ENCODE measurements around the gene RNF224. TPM values are rescaled to one million over a fixed set of nuclear protein-coding genes. Genes with fewer than 3 reads are reported as not detected.

The RNF224 gene
- polyA plus RNA-seq, 1 of the 3 experiments (the other 2 are of a cell fraction), result 0.03 TPM

DNA sequence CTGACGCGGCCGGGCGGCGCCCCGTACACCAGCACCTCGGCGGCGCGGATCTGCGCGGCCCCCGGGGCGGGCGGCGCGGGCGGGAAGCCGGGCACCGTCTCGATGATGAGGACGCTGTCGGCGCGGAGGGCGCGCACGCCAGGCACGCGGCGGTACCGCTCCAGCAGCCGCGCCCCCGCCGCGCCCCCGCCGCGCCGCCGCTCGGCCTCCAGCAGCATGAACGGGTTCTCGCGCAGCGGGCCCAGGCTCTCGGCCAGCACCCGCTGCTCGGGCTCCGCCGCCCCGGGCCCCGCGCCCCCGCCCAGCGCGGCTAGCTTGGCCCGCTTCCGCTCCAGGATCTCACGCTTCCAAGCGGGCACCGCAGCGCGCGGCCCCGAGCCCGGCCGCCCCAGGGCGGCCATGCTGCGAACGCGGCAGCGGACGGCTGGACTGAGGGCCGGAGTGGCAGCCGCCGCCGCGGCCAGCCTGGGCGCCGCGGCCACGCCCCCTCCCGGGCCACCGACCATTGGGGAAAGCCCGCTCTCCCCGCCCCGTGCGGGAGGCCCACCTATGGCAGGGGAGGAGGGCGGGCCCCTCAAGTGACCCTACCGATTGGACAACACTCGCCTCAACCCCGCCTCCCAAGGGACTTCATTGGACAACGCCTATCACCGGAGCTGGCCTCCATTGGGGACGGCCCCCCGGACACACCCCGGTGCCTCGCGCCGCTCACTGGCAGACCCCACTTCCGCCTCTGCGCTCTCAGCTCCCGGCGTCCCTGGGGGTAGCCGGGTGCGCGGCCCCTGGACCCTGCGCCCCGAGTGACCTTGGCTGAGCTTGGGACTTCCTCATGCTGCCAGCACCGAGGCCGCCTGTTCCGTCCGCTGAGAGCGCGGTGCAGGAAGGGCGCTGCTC is 26.7 kb upstream of the RNF224 start, which contains the start of gene TPRN:
Gene TPRN (minus strand): TSS at position 431 of the 894 bp plus-strand sequence. CDS start 30 bp downstream, at position 401.
- ChIA-PET CTCF (interaction anchor here (0.9 to 1.4 kb wide), 5 partner anchors 22 to 171 kb away, joined by 3 to 6 read pairs (median 3); partner anchors contain the start of genes NRARP and UAP1L1), POLR2A (interaction anchor here (0.6 to 1.4 kb wide), 7 partner anchors 8 to 222 kb away, joined by 3 to 9 read pairs (median 5); partner anchors contain the start of gene SSNA1)
- Histone ChIP-seq H4K20me1 (ENCODE audit: insufficient read depth) (peaks cover 33% of the 10 kb centered on the region), H2AFZ (ENCODE audit: low read depth) (peak within 1 kb of the TSS; percentile 83; the same call in 1 of the 2 replicates), H3F3A (replicated peaks; ENCODE audit: insufficient read depth) (peaks cover 14% of the 10 kb centered on the region), H3K9me3 (no peaks in the 10 kb centered on the region), H3K4me1 (ENCODE audit: control insufficient read depth in 1 of 2, insufficient read depth in 2 of 2, low read depth in 1 of 2, low read length in 1 of 2) (peaks cover 15 to 45% of the 10 kb centered on the region in 2 experiments; a peak in 3 of 4 replicates), H3K9me2 (no peaks in the 10 kb centered on the region), H3K4me3 (ENCODE audit: low read depth in 2 of 2, low read length in 1 of 2) (peak within 1 kb of the TSS; percentile 70 to 83), H3K4me2 (peak within 1 kb of the TSS; percentile 99), H3K79me2 (ENCODE audit: insufficient read depth) (peaks cover 80% of the 10 kb centered on the region), H3K36me3 (replicated peaks in 1 of 2; ENCODE audit: control insufficient read depth in 1 of 2, insufficient read depth in 2 of 2, low read length in 1 of 2) (no peaks in the 10 kb centered on the region), H3K27ac (ENCODE audit: low read depth in 2 of 2, low read length in 1 of 2) (peak within 1 kb of the TSS; percentile 46 to 87; a peak in 3 of 4 replicates), H3K9ac (peak within 1 kb of the TSS; percentile 66; the same call in 1 of the 2 replicates), H3K27me3 (ENCODE audit: insufficient read depth) (no peaks in the 10 kb centered on the region)
- WGBS (ENCODE audit: low lambda C conversion rate), result 0% methylated on average over 15 of the region's 118 CpGs
- peak; percentile 100 for DNase-seq
- peak; percentile 80 for TF ChIP-seq CHD2 (IDR thresholded peaks at IDR 0.05; ENCODE audit: low read length, partially characterized antibody)
- peak; percentile 96 for TF ChIP-seq ELF1 (IDR thresholded peaks at IDR 0.05)
- TF ChIP-seq JUND (IDR thresholded peaks at IDR 0.05), result no peak
- peak; percentile 75 for TF ChIP-seq POLR2AphosphoS5 (IDR thresholded peaks at IDR 0.05; ENCODE audit: low read depth, low read length)
- peak; percentile 60; the same call in 1 of the 2 replicates for TF ChIP-seq YY1 (IDR thresholded peaks at IDR 0.05; ENCODE audit: low read depth)
- TF ChIP-seq, protein P1, sequence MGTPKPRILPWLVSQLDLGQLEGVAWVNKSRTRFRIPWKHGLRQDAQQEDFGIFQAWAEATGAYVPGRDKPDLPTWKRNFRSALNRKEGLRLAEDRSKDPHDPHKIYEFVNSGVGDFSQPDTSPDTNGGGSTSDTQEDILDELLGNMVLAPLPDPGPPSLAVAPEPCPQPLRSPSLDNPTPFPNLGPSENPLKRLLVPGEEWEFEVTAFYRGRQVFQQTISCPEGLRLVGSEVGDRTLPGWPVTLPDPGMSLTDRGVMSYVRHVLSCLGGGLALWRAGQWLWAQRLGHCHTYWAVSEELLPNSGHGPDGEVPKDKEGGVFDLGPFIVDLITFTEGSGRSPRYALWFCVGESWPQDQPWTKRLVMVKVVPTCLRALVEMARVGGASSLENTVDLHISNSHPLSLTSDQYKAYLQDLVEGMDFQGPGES (IDR thresholded peaks at IDR 0.05; ENCODE audit: low read depth, low read length), result peak; percentile 81
- peak; percentile 56; the same call in 1 of the 2 replicates for TF ChIP-seq NRF1 (IDR thresholded peaks at IDR 0.05; ENCODE audit: low read depth, low read length)
- peak; percentile 94 for TF ChIP-seq TAF1 (IDR thresholded peaks at IDR 0.05; ENCODE audit: borderline replicate concordance, low read depth, low read length)
- TF ChIP-seq, protein P2, sequence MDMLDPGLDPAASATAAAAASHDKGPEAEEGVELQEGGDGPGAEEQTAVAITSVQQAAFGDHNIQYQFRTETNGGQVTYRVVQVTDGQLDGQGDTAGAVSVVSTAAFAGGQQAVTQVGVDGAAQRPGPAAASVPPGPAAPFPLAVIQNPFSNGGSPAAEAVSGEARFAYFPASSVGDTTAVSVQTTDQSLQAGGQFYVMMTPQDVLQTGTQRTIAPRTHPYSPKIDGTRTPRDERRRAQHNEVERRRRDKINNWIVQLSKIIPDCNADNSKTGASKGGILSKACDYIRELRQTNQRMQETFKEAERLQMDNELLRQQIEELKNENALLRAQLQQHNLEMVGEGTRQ (IDR thresholded peaks at IDR 0.05; ENCODE audit: borderline replicate concordance, low read depth, low read length), result peak; percentile 10; the same call in 1 of the 2 replicates
- TF ChIP-seq EP300 (IDR thresholded peaks at IDR 0.05; ENCODE audit: borderline replicate concordance in 1 of 2, low read depth in 1 of 2, low read length in 1 of 2), result no peak
- TF ChIP-seq MXI1 (IDR thresholded peaks at IDR 0.05; ENCODE audit: low read depth, low read length), result peak; percentile 54
- no peak for TF ChIP-seq FOSL2 (IDR thresholded peaks at IDR 0.05; ENCODE audit: borderline replicate concordance, low read depth)
- TF ChIP-seq, protein P3, sequence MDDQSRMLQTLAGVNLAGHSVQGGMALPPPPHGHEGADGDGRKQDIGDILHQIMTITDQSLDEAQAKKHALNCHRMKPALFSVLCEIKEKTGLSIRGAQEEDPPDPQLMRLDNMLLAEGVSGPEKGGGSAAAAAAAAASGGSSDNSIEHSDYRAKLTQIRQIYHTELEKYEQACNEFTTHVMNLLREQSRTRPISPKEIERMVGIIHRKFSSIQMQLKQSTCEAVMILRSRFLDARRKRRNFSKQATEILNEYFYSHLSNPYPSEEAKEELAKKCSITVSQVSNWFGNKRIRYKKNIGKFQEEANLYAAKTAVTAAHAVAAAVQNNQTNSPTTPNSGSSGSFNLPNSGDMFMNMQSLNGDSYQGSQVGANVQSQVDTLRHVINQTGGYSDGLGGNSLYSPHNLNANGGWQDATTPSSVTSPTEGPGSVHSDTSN (IDR thresholded peaks at IDR 0.05), result no peak
- TF ChIP-seq SIN3A (IDR thresholded peaks at IDR 0.05; ENCODE audit: borderline replicate concordance, low read depth, low read length), result peak; percentile 54; the same call in 1 of the 2 replicates
- TF ChIP-seq, protein P4, sequence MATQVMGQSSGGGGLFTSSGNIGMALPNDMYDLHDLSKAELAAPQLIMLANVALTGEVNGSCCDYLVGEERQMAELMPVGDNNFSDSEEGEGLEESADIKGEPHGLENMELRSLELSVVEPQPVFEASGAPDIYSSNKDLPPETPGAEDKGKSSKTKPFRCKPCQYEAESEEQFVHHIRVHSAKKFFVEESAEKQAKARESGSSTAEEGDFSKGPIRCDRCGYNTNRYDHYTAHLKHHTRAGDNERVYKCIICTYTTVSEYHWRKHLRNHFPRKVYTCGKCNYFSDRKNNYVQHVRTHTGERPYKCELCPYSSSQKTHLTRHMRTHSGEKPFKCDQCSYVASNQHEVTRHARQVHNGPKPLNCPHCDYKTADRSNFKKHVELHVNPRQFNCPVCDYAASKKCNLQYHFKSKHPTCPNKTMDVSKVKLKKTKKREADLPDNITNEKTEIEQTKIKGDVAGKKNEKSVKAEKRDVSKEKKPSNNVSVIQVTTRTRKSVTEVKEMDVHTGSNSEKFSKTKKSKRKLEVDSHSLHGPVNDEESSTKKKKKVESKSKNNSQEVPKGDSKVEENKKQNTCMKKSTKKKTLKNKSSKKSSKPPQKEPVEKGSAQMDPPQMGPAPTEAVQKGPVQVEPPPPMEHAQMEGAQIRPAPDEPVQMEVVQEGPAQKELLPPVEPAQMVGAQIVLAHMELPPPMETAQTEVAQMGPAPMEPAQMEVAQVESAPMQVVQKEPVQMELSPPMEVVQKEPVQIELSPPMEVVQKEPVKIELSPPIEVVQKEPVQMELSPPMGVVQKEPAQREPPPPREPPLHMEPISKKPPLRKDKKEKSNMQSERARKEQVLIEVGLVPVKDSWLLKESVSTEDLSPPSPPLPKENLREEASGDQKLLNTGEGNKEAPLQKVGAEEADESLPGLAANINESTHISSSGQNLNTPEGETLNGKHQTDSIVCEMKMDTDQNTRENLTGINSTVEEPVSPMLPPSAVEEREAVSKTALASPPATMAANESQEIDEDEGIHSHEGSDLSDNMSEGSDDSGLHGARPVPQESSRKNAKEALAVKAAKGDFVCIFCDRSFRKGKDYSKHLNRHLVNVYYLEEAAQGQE (IDR thresholded peaks at IDR 0.05; ENCODE audit: low read depth, low read length), result peak; percentile 66
- TF ChIP-seq, protein P5, sequence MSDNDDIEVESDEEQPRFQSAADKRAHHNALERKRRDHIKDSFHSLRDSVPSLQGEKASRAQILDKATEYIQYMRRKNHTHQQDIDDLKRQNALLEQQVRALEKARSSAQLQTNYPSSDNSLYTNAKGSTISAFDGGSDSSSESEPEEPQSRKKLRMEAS (IDR thresholded peaks at IDR 0.05; ENCODE audit: low read depth), result no peak
- TF ChIP-seq RAD21 (IDR thresholded peaks at IDR 0.05; ENCODE audit: low read length), result no peak
- peak; percentile 59 for TF ChIP-seq GABPA (IDR thresholded peaks at IDR 0.05; ENCODE audit: low read depth)
- TF ChIP-seq, protein P6, sequence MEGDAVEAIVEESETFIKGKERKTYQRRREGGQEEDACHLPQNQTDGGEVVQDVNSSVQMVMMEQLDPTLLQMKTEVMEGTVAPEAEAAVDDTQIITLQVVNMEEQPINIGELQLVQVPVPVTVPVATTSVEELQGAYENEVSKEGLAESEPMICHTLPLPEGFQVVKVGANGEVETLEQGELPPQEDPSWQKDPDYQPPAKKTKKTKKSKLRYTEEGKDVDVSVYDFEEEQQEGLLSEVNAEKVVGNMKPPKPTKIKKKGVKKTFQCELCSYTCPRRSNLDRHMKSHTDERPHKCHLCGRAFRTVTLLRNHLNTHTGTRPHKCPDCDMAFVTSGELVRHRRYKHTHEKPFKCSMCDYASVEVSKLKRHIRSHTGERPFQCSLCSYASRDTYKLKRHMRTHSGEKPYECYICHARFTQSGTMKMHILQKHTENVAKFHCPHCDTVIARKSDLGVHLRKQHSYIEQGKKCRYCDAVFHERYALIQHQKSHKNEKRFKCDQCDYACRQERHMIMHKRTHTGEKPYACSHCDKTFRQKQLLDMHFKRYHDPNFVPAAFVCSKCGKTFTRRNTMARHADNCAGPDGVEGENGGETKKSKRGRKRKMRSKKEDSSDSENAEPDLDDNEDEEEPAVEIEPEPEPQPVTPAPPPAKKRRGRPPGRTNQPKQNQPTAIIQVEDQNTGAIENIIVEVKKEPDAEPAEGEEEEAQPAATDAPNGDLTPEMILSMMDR (IDR thresholded peaks at IDR 0.05), result no peak
- no peak for TF ChIP-seq RFX5 (IDR thresholded peaks at IDR 0.05; ENCODE audit: low read length)
- TF ChIP-seq SMC3 (IDR thresholded peaks at IDR 0.05; ENCODE audit: low read depth, low read length), result no peak

Data from SK-N-SH (cell line).